NCI-H748 (cell line): ENCODE measurements around the gene BOD1L1.
"Not testable (repeated sequence)": the region's sequence is repeated elsewhere in the genome, so short reads cannot be mapped to it uniquely, and the experiment has no call there.

Source experiments
- DNase-seq: peaks from one replicate; lab custom pipeline; 2025; ENCODE audit not compliant: unreplicated experiment; lab: John Stamatoyannopoulos, UW

BOD1L1 gene

GRCh38 chr4:13560111-13560510 is 67.4 kb downstream of the BOD1L1 start:
- DNase-seq = not testable (repeated sequence)

DNA sequence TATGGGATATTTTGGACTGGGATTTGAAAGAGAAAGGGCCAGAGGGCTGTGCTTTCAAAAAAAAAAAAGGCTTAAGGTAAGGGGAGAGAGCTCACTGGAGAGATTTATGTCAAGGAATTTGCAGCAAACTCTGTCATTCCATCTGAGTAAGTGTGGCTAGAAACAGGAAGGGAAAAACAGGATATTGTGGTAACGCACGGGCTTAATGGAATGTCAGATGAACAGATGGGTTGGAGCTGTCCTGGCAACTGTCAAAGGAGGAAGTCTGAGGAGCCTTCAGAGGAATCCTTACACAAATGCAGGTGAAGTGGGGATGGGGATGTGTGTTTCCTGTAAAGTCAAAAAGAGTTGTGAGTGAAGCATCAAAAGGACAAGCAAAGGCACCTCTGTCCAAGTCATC is 68.1 kb downstream of the BOD1L1 start:
- no peak for DNase-seq

DNA sequence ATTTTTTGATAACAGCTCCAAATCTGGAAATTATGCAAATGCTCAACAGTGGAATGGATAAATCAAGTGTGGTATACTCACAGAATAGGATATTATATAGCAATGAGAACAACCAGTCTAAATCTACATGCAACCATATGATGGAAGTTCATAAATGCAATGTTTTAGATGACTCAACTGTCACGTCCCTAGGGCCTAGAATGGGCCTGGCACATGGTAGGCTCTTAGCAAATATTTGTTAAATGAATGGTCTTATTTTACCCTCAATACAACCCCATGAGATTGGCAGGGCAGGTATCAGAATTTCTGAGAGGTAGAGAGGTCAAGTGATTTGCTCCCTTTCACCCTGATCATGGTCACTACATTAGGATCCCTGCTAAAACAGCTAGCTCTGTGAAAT is 68.6 kb downstream of the BOD1L1 start:
- DNase-seq = no peak

DNA sequence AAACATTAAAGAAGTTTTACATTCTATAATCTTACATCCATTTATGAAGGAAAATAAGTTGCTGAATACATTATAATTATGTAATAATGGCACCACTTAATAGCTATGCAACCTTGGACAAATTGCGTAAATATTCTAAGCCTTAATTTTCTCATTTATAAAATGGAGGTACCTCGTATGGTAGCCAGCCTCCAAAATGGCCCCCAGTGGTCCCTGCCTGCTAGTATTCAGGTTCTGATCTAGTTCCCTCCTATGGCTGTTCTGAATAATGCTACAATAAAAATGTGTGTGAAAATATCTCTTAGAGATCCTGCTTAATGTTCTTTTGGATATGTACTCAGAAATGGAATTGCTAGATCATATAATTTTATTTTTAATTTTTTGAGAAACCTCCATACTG is 72.2 kb downstream of the BOD1L1 start:
- DNase-seq = no peak

DNA sequence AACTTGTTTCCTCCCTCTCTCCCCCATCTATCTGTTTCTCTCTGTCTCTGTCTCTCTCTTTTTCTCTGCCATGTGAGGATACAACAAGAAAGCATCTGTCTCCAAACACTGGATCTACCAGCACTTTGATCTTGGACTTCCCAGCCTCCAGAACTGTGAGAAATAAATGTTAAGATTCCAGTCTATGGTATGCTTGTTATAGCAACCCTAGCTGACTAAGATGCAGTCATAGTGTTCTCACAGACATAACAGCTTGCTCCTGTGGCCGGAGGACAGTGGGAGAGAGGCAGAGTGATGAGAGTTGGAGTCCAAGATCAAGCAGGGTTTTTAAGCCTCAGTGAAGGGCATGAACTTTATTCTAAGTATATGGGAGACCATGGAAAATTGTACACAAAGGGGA is 74.4 kb downstream of the BOD1L1 start:
- no peak for DNase-seq

- peak; percentile 87 for DNase-seq
Measured at GRCh38 chr4:13548984-13549546, 78.5 kb downstream of the BOD1L1 start.

DNA sequence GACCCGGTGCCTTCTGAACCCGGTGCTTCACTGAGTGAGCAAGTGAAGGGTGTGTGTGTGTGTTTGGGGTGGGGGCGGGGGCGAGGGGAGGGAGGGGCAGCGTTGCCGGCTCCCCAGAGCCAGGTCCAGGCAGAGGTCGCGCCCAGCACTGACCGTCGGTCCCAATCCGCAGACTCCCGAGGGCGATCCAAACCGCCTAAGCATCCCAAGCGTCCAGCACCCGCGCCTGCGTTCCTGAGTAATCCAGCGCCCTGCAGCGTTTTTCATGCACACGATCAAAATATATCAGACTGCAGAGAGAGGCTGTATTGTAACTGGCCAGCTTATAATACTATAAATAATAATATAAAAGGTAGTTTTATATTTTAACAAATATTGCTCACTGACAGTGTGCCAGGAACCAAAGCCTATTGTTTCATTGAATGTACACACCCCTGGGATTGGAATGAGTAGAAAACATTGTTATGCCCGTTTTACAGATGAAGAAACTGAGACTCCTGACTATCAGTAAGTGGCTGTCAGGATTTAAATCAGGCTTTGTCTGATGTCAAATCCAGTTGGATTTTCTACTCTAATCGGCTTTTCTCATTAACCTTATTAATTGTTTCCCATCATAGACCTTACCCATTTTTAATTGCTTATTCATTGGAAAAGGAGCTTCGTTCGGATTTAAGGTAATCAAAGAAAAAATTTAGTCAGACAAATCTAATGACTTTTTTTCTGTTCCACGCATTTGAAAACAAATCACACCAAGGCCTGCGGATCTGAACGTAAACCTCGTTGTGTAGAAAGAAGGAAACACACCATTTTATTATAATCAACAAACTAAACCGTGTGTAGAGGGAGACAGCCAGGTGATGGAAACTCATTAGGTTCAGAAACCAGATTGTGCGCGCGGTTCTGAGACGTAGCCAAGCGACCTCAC is 79.2 kb downstream of the BOD1L1 start:
- peak; percentile 61 for DNase-seq

GRCh38 chr4:13547485-13548041 is 80.0 kb downstream of the BOD1L1 start:
- DNase-seq = peak; percentile 83

DNA sequence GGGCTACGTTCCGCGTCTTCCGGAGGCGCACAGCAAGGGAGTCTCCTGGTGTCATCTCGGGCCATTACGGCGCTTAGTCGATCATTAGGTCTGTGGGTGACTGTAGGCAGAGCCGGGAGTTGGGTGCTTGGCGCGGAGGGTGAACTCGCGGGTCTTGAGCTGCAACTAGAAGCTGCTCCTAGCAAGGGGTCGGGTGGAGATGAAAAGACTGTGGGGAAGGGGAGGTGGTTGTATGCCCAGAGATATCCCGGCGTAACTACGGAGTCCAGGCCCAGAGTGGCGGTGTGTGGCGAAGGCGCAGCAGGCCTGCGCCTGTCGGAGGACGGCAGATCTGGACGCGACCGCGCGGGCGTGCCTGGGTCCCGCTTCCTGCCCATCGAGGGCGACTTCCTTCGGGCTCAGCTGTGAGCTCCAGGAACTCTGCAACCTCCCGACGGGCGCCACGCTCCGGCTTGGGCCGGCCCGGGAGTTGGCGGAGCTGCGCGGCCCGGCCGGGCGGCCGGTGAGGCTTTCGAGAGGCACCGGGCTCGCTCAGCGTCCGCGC is 80.5 kb downstream of the BOD1L1 start:
- DNase-seq = peak; percentile 56

GRCh38 chr4:13546142-13546940 is 81.2 kb downstream of the BOD1L1 start:
- no peak for DNase-seq

- no peak for DNase-seq
Measured at GRCh38 chr4:13545394-13545808, 82.1 kb downstream of the BOD1L1 start.

GRCh38 chr4:13544606-13545393 is 82.7 kb downstream of the BOD1L1 start:
- DNase-seq = peak; percentile 88

- DNase-seq = peak; percentile 63
Measured at GRCh38 chr4:13543839-13544605, 83.5 kb downstream of the BOD1L1 start, which contains the start of gene NKX3-2. Gene NKX3-2 (minus strand): TSS chr4:13544508. CDS start chr4:13544414, 94 bp downstream.

DNA sequence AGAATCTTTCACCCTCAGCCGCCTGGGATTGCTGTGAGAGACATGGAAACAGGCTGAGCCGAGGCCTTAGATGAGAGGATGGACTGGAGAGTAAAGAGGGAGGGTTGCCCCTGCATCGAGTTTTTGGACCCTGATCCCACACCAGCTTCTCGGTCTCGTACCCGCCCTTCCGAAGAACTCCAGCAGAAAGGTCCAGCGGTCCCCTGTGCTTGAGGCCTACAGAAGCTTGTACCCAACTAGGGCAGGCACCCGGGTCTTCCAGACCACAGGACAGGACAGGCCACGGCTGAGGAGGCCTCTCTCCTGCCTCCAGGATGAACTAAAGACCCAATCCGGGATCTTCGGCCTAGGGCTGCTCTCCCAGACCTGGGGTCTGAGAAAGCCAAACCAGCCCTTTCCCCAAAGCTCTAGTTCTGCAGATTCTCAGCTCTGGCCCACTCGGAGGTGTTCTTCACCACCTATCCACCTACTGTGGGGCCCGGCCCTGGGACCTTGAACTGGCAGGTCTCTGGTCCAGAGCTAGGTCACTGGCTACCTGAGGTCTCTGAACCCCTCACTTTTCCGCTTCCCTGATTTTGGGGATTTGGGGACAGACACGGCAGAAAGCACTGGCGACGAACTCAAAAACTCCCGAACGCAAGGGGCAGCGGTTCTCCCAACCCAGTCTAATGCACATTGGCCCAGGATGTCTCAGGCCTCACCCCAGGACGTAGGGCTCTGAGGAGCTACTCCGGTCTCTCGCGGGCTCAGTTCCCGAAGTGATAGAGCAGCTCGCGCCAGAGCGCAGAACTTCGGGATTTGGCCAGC is 84.3 kb downstream of the BOD1L1 start:
- DNase-seq = no peak

GRCh38 chr4:13542577-13543031 is 84.9 kb downstream of the BOD1L1 start:
- no peak for DNase-seq

DNA sequence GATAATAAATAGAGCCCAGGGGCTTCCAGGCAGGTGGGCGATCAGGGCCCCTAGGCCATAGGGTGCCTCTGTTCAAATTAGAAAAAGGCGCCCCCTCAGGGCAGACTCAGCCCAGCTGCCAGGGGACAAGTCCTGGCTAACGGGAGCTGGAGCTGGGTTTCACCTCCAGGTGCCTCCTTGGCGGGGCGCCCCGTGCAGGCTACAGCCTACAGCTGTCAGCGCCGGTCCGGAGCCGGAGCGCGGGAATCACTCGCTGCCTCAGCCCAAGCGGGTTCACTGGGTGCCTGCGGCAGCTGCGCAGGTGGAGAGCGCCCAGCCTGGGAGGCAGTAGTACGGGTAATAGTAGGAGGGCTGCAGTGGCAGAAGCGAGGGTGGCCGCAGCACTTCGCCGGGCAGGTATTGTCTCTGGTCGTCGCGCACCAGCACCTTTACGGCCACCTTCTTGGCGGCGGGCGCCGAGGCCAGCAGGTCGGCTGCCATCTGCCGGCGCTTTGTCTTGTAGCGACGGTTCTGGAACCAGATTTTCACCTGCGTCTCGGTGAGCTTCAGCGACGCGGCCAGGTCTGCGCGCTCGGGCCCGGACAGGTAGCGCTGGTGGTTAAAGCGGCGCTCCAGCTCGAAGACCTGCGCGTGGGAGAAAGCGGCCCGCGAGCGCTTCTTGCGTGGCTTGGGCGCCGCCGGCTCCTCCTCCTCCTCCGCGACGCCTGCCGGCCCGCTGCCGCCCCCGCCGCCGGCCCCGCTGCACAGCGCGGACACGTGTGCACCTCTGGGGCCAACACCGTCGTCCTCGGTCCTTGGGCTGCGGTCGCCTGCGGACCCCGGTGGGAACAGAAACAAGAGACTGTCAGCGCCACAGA is 85.6 kb downstream of the BOD1L1 start:
- no peak for DNase-seq

DNA sequence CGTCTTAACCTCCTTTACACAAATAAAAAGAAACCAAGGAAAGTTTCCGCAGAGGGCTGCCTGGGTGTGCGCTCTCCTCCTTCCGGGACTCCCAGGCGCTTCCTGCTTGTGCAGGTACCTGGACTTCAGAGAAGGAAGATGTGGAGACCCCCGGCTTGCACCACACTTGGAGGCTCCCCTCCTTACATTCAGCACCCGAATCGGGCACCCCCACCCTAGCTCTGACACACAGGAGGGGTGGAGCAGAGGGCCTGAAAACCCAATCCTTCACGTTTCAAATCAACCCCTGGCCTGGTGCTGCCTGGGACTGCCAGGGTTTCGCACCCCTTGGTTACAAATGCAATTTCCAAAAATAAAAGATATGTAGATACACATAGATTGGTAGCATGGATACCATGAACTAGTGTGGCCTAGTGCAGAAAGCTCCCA is 86.3 kb downstream of the BOD1L1 start:
- DNase-seq = no peak
